IPS DF 19.7 (cell line): ENCODE measurements around the gene CD109.

ENCODE experiments used
- DNase-seq: peaks from one replicate; pipeline ENCODE4 v3.0.0-alpha.2; 2013; ENCODE audit warnings: low read depth, low spot score

The CD109 gene

DNA sequence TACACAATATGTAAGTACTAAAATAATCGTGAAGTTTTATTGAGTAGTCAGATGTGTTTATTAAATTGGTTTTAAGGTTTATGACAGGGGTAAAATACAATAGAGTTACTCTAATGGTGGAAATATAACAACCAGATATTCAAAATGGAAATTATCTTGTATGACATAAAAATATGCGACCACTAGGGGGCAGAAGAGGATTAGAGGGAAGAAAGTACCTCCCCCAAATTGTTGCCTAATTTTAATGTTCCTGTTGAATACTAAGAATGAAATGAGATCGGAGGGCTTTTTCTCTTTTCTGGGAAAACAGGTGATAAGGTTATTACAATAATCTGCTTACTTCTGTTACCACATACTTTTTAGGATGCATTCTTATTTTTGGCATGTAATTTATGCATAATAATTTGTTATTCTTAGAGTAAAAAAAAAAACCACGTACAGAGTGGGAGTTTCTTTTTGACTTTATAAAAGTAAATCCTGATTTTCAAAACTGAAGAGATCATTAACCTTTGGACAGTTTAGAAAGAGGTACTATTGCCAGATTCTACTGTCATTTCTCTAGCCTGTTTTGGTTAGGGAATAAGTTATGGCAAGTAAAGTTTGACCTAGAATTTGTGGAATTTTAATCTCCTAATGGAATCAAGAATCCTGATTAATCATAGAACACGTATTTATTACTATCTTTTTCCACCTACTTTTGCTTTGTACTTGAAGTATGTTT is 159.2 kb downstream of the CD109 start:
- DNase-seq = no peak

DNA sequence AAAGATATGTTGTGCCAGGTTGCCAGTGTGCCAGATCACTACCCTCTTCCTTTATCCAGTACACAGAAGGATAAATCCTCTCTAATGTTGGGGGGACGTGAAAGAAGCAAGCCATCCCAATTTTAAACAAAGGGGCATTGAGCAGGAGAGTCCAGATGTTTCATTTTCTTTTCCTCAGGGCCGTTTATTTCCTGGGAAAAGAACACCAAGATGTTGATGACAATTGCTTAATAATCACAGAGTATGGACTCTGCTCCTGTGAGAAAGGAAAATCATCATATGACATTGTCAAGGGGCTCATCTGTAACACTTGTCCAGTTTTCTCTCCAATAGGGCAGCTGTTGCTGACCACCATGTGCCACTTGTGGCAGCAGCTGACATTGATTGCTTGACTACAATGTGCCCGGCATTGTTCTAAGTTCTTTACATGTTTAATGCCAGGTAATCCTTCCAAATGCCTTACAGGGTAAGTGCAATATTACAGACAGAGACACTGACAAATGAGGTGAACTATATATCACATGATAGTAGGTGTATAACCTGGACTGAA is 161.4 kb downstream of the CD109 start:
- DNase-seq = no peak

DNA sequence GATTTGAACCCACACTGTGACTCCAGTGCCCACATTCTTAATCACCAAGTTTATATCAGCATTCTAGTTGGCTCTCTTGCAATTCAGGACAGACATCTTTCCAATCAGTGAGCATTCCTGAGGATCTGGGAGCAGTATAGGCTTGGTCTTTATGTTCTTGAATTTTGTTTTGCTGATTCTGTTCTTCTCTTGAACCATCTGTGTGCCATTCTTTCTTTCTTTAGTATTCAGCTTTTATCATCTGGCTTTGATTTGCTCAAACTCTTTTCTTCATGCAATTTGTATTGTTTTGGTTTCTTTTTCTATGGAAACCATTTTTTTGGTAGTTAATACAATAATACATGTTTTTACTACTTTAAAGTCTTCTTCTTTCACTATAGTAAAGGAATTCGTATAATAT is 162.4 kb downstream of the CD109 start:
- DNase-seq = no peak

DNA sequence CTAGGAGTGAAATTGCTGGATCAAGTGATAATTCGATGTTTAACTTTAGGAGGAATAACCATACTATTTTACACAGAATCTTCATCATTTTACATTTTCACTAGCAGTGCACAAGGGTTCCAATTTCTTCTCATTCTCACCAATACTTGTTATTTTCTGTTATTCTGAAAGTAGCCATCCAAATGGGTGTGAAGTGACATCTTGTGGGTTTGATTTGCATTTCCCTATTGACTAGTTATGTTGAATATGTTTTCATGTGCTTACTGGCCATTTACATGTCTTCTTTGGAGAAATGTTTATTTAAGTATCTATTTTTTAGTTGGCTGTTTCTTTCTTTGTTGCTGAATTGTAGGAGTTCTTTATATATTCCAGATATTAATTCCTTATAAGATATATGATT is 164.3 kb downstream of the CD109 start:
- no peak for DNase-seq

DNA sequence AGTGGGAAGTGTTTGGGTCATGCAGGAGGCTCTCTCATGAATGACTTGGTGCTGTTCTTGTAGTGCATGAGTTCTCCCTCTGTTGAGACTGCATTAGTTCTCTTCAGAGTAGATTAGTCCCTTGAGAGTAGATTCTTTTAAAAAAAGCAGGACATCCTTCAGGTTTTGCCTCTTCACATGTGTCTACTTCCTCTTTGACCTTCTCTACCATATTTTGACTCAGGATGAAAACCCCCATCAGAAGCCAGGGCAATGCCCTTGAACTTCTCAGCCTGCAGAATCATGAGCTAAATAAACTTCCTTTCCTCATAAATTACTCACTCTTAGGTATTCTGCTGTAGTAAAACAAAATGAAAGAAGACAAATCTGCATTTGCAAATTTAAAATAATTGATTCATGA is 170.3 kb downstream of the CD109 start:
- no peak for DNase-seq

DNA sequence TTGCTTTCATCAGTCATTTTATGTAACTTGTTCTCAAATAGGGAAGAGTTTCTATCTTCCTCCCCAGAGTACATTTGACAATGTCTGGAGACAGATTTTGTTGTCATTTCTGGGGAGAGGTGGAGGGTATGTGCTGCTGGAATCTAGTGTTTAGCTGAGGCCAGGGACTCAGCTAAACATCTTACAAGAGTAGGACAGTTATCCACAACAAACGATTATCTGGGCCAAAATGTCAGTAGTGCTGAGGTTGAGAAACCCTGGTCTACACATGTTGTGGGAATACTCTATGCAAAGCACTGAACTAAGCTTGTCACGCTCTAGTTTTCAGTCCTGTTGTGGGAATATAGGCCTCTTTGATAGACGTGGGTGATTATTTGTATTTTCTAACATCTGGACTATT is 171.4 kb downstream of the CD109 start:
- DNase-seq = no peak

DNA sequence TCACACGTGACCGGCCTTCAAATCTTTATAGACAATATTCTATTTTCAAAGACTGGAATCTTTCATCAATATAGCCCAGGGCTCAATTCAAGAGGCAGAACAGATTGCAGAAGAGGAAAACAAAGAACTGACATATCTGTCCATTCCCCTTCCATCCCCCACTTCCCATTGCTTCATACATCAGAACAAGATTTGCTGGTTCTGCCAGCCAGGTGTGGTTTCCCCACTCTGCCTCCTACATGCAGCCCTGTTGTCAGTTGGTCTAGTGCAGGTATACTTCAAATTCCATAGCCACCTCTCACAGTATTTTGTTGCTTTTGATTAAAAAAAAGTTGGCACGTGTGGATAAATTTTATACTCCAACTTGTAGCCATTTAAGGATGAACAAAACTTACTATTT is 174.9 kb downstream of the CD109 start:
- no peak for DNase-seq

DNA sequence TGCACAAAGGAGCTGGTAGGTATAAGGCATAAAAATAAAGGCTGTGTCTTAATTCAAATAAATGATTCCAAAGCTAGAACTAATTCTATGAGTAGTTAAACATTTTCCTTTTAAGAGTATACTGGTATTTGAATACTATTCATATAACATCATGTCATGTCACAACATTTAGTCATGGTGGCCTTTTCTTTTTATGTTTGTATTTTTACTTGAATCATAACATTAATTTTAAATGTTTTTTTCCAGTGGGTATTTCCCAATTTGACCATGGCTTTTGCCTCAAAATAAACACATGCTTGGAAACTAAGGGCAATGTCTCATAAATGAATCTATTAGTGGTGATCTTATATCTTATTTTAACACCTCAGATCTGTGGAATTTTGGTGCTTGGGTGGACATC is 177.1 kb downstream of the CD109 start:
- no peak for DNase-seq
